Measurements from ENCODE around the gene CCDC198.

DNA sequence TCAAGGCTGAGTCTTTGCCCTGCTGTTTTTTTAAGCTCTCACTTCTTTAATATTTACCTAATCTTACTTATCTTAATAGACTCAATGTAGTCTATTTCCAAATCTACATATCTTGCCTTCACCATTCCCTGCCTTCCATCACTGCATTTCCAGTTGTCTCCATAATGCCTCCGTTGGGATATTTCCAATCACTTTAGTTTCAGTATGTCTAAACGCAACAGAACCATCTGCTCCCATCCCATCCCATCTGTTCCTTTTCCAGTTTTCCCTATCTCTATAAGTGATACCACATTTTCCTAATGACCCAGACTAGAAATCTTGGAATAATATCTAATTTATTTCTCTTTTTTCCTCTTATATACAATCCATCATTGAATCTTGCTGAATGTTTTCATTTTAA is 15.1 kb upstream of the CCDC198 start:
- no peak for TF ChIP-seq ZNF780A (CRISPR knock-in tag; IDR thresholded peaks at IDR 0.05)
- TF ChIP-seq ELK1 (CRISPR knock-in tag; IDR thresholded peaks at IDR 0.05): no peak
- no peak for TF ChIP-seq CTCF (IDR thresholded peaks at IDR 0.05 in 2 of 3, conservative IDR thresholded peaks at IDR 0.05 in 1 of 3; ENCODE audit: insufficient read depth in 2 of 3, low read depth in 1 of 3, low read length in 3 of 3)
- TF ChIP-seq ZFP36 (IDR thresholded peaks at IDR 0.05; ENCODE audit: low read depth, low read length, partially characterized antibody): no peak
- no peak for TF ChIP-seq E2F4 (CRISPR knock-in tag; IDR thresholded peaks at IDR 0.05; ENCODE audit: low read depth)
- no peak for TF ChIP-seq BRD4 (IDR thresholded peaks at IDR 0.05)
- no peak for TF ChIP-seq RAD21 (CRISPR knock-in tag; conservative IDR thresholded peaks at IDR 0.05 in 1 of 2, IDR thresholded peaks at IDR 0.05 in 1 of 2)

All from K562 (cell line).